Heart left ventricle (tissue), 16 donors: ENCODE measurements around the gene VPS37C. TPM values are rescaled to one million over a fixed set of nuclear protein-coding genes. Genes with fewer than 3 reads are reported as not detected.

Source experiments
- ATAC-seq, 4 donors: fragments of 200-7000 bp; cut with Tn5 transposase; one replicate each; pipeline ENCODE4 v1.9.1; 2020 to 2022; ENCODE audit warnings: moderate library complexity in 4 of 4, mild to moderate bottlenecking in 3 of 4, moderate number of reproducible peaks in 1 of 4
- DNase-seq, 5 donors: peaks; one replicate each; pipeline ENCODE4 v3.0.0-alpha.2; 2020
- H3K27ac ChIP-seq, 12 donors: fragments of 200-600 bp; sonication (generic) in 4 of 12; one replicate each; pipeline versions ENCODE4 v1.5.0 to v1.8.0; 2016 to 2022; ENCODE audit warnings: mild to moderate bottlenecking in 2 of 12
- H3K27me3 ChIP-seq, 9 donors: fragments of 200-600 bp; sonication (generic) in 2 of 9; one replicate each; pipeline versions ENCODE4 v1.5.1 to v1.8.0; 2016 to 2022; ENCODE audit warnings: mild to moderate bottlenecking in 3 of 9
- H3K36me3 ChIP-seq, 9 donors: fragments of 200-600 bp; sonication (generic) in 2 of 9; one replicate each; pipeline versions ENCODE4 v1.5.0 to v1.8.0; 2018 to 2022; ENCODE audit warnings: mild to moderate bottlenecking in 2 of 9
- H3K4me1 ChIP-seq, 12 donors: fragments of 200-600 bp; sonication (generic) in 4 of 12; one replicate each; pipeline versions ENCODE4 v1.5.0 to v1.8.0; 2016 to 2022; ENCODE audit warnings: mild to moderate bottlenecking in 3 of 12
- H3K4me3 ChIP-seq, 12 donors: fragments of 200-600 bp; sonication (generic) in 4 of 12; one replicate each; pipeline versions ENCODE4 v1.5.0 to v1.8.0; 2017 to 2022; ENCODE audit warnings: mild to moderate bottlenecking in 9 of 12, moderate library complexity in 4 of 12
- H3K9me3 ChIP-seq, 12 donors: fragments of 200-600 bp; sonication (generic) in 4 of 12; one replicate each; pipeline versions ENCODE4 v1.5.0 to v1.8.0; 2016 to 2022; ENCODE audit warnings: mild to moderate bottlenecking in 1 of 12
- CTCF ChIP-seq, 12 donors: fragments of 200-600 bp; sonication (generic) in 4 of 12; IDR thresholded peaks; one replicate each; pipeline versions ENCODE4 v1.5.0 to v1.8.0; 2018 to 2022; ENCODE audit warnings: antibody characterized with exemption in 12 of 12, mild to moderate bottlenecking in 5 of 12
- POLR2A ChIP-seq, 2 donors: fragments of 450-650 bp; IDR thresholded peaks; one replicate each; pipeline ENCODE4 v1.6.1; 2017; ENCODE audit warnings: antibody characterized with exemption in 2 of 2, mild to moderate bottlenecking in 2 of 2, moderate library complexity in 2 of 2
- WGBS, 4 donors: extraction: QIAGEN DNeasy Blood & Tissue Kit in 2 of 4; methylation state at CpG; one replicate each; pipeline versions ENCODE4 v1.1.5 to v1.1.7; 2013 to 2018; 5-methylcytosine and 5-hydroxymethylcytosine counted together
- intact Hi-C, 10 donors: fragments of 100-400 bp; cut with DNase I; formaldehyde crosslinking; loops; one replicate each; pipeline versions ENCODE4 v1.11.1 to v1.14.2; 2022
- polyA plus RNA-seq, 2 donors: library from polyadenylated mRNA; stranded (reverse); fragments of 200-250 nt; gene quantifications; one replicate each; pipeline ENCODE4 v1.2.3, GENCODE V29; 2013
- total RNA-seq, 9 donors: library from RNA; depleted of rRNA in 2 of 9; stranded (reverse); fragments of >200 nt in 2 of 9; fragmentation: NEBNext Ultra II Directional in 3 of 9; extraction: Animal tissue kit (Norgen Biotek cat#: 25700) in 3 of 9; gene quantifications; one replicate each; pipeline versions ENCODE4 v1.1.0 to v1.2.4, GENCODE V29; 2016 to 2023
- donor health status: ischemic (EF 13 %, LVEDD 7.1; RV severe dilation, severe dysfunction).
- donor health status: healthy with polysubstance abuse.
- donor health status: DM: no; HTN: yes; CAD: no.
- donor health status: DM: no; HTN: no; CAD: no.
- donor health status: ischemic (EF 25% LVEDD 6.9; RV normal size, moderate dysfunction).
- donor health status: ischemic (EF 25% LVEDD 5.7; RV mildly dilated, moderate dysfunction).
- donor health status: healthy.
- donor health status: DM: yes; HTN: yes; CAD: no.
- donor health status: ischemic (EF 35%, LVEDD 5.7; RV mildly dilated, moderate dysfunction).
- donor health status: nonischemic (EF 11% LVEDD 7.7; RV severe dilation, severe dysfunction).
- donor health status: DM: yes; HTN: yes; CAD: no.
- donor health status: PGD.
- donor health status: ischemic (EF 29% LVEDD 5.4; RV normal size, mild dysfunction).
- donor health status: nonischemic (EF 23%, LVEDD 6.1; RV moderate dilation, normal function).

VPS37C gene
- total and polyA plus RNA-seq, 11 donors: 11.0 to 29.0 (median 17.1) TPM

GRCh38 chr11:61149624-61150615 is 11.3 kb downstream of the VPS37C start:
- no peak overlapping the region for H3K27ac ChIP-seq
- ATAC-seq (peak in 1 of 4 donors; percentile 14), DNase-seq (no peak)
- TF ChIP-seq CTCF (IDR thresholded peaks at IDR 0.05) (no peak), POLR2A (IDR thresholded peaks at IDR 0.05) (no peak)
- peaks cover 0 to 6% (median 0%) of the 10 kb centered on the region in 9 donors for H3K36me3 ChIP-seq
- H3K9me3 ChIP-seq: peaks cover 0 to 11% (median 6%) of the 10 kb centered on the region in 12 donors
- intact Hi-C loops: no loop called here
- WGBS, 4 donors: 58 to 65% (median 60%) methylated on average over 11 to 13 of the region's 13 CpGs
- no peaks in the 10 kb centered on the region for H3K27me3 ChIP-seq
- H3K4me1 ChIP-seq: peaks cover 0 to 79% (median 37%) of the 10 kb centered on the region in 12 donors
- no peak overlapping the region for H3K4me3 ChIP-seq

GRCh38 chr11:61147791-61148620 is 13.2 kb downstream of the VPS37C start:
- no peaks in the 10 kb centered on the region for H3K27me3 ChIP-seq

GRCh38 chr11:61147271-61147670 is 14.0 kb downstream of the VPS37C start:
- no peak overlapping the region for H3K4me3 ChIP-seq
- intact Hi-C loops: no loop called here
- no peaks in the 10 kb centered on the region for H3K27me3 ChIP-seq
- DNase-seq: peak in 1 of 5 donors; percentile 11
- peaks cover 0 to 10% (median 0%) of the 10 kb centered on the region in 9 donors for H3K36me3 ChIP-seq
- no peak for ATAC-seq
- 74 to 83% (median 77%) methylated on average over 10 of the region's 10 CpGs for WGBS, 4 donors
- no peak overlapping the region for H3K27ac ChIP-seq
- no peak for TF ChIP-seq POLR2A (IDR thresholded peaks at IDR 0.05)
- TF ChIP-seq CTCF (IDR thresholded peaks at IDR 0.05): no peak
- H3K4me1 ChIP-seq: peaks cover 0 to 58% (median 22%) of the 10 kb centered on the region in 12 donors
- no peaks in the 10 kb centered on the region for H3K9me3 ChIP-seq

More at GRCh38 chr11:61147791-61148620, 13.2 kb downstream of the VPS37C start:
- ATAC-seq (no peak), DNase-seq (peak in 2 of 5 donors; percentile 6 to 16)
- TF ChIP-seq POLR2A (IDR thresholded peaks at IDR 0.05) (no peak), CTCF (IDR thresholded peaks at IDR 0.05) (no peak)
- Histone ChIP-seq H3K9me3 (no peaks in the 10 kb centered on the region), H3K27ac (no peak overlapping the region), H3K36me3 (peaks cover 0 to 10% (median 0%) of the 10 kb centered on the region in 9 donors), H3K4me3 (no peak overlapping the region), H3K4me1 (peaks cover 0 to 65% (median 29%) of the 10 kb centered on the region in 12 donors)
- 72 to 74% (median 73%) methylated on average over 11 of the region's 11 CpGs for WGBS, 4 donors
- intact Hi-C loops: no loop called here
